ENCODE data around the gene LRRC47.

The LRRC47 gene

DNA sequence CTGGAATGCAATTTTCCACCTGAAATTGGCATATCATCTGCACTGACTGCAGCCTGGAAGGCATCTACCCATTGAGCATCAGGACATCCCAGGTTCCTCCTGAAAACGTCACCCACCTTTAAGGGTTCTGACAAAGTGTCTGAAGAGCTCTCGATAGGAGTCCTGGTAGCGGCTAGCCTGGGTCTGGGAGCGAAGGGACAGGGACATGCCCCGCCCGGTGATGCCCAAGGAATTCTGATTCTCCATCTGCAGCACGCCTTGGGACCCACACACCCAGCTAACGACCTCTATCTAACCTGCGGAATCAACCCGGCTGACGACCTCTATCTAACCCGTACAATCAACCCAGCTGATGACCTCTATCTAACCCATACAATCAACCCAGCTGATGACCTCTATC lies 57.4 kb downstream of the LRRC47 start:
- H3K27ac ChIP-seq = no peak overlapping the region
- TF ChIP-seq, protein P1, sequence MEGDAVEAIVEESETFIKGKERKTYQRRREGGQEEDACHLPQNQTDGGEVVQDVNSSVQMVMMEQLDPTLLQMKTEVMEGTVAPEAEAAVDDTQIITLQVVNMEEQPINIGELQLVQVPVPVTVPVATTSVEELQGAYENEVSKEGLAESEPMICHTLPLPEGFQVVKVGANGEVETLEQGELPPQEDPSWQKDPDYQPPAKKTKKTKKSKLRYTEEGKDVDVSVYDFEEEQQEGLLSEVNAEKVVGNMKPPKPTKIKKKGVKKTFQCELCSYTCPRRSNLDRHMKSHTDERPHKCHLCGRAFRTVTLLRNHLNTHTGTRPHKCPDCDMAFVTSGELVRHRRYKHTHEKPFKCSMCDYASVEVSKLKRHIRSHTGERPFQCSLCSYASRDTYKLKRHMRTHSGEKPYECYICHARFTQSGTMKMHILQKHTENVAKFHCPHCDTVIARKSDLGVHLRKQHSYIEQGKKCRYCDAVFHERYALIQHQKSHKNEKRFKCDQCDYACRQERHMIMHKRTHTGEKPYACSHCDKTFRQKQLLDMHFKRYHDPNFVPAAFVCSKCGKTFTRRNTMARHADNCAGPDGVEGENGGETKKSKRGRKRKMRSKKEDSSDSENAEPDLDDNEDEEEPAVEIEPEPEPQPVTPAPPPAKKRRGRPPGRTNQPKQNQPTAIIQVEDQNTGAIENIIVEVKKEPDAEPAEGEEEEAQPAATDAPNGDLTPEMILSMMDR (IDR thresholded peaks at IDR 0.05) = no peak
- no peak for TF ChIP-seq ZFX (IDR thresholded peaks at IDR 0.05; ENCODE audit: borderline replicate concordance)

DNA sequence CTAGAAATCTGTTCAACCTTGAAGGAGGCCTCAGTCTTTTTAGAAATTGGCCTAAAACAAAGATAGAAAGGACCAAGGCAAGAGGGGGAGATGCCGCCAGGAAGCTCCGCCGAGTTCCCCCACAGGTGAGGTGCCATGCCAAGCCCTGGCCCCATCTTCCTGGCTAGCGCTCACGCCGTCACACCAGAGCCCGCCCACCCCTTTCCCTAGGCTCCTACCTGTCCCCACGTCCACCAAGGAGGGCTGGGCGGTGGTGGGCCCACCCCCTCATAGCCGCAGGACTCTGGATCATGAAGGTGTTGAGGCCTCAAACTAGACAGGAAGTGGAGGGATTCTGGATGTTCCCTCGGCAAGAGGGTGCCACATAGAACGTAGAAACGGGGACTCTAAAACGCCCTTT lies 59.6 kb downstream of the LRRC47 start:
- no peak overlapping the region for H3K27ac ChIP-seq
- TF ChIP-seq, protein P1 (IDR thresholded peaks at IDR 0.05) = no peak
- no peak for TF ChIP-seq ZFX (IDR thresholded peaks at IDR 0.05; ENCODE audit: borderline replicate concordance)

GRCh38 chr1:3736131-3736561 lies 60.2 kb downstream of the LRRC47 start:
- H3K27ac ChIP-seq = no peak overlapping the region
- TF ChIP-seq ZFX (IDR thresholded peaks at IDR 0.05; ENCODE audit: borderline replicate concordance) = no peak
- TF ChIP-seq, protein P1 (IDR thresholded peaks at IDR 0.05) = no peak

GRCh38 chr1:3735688-3736087 lies 60.6 kb downstream of the LRRC47 start:
- H3K27ac ChIP-seq = no peak overlapping the region
- TF ChIP-seq, protein P1 (IDR thresholded peaks at IDR 0.05) = no peak
- no peak for TF ChIP-seq ZFX (IDR thresholded peaks at IDR 0.05; ENCODE audit: borderline replicate concordance)

- H3K27ac ChIP-seq = no peak overlapping the region
- TF ChIP-seq, protein P1 (IDR thresholded peaks at IDR 0.05) = no peak
- no peak for TF ChIP-seq ZFX (IDR thresholded peaks at IDR 0.05; ENCODE audit: borderline replicate concordance)
Observed at GRCh38 chr1:3735027-3735681, 61.1 kb downstream of the LRRC47 start.

GRCh38 chr1:3734602-3735001 lies 61.7 kb downstream of the LRRC47 start:
- H3K27ac ChIP-seq = no peak overlapping the region
- no peak for TF ChIP-seq ZFX (IDR thresholded peaks at IDR 0.05; ENCODE audit: borderline replicate concordance)

GRCh38 chr1:3733883-3734589 lies 62.3 kb downstream of the LRRC47 start:
- TF ChIP-seq, protein P1 (IDR thresholded peaks at IDR 0.05) = no peak
- no peak for TF ChIP-seq ZFX (IDR thresholded peaks at IDR 0.05; ENCODE audit: borderline replicate concordance)
- no peak overlapping the region for H3K27ac ChIP-seq

Measured in 22Rv1 (cell line).